ENCODE results near the gene ADGRD1.
"Not testable (repeated sequence)": the region's sequence is repeated elsewhere in the genome, so short reads cannot be mapped to it uniquely, and the experiment has no call there.

ADGRD1 gene

GRCh38 chr12:131108177-131108955, 154.7 kb downstream of the ADGRD1 start:
- DNase-seq, result no peak

- DNase-seq, result no peak
These were observed 157.7 kb downstream of the ADGRD1 start for GRCh38 chr12:131111446-131111845.

- DNase-seq, result no peak
These were observed 158.3 kb downstream of the ADGRD1 start for GRCh38 chr12:131112021-131112420.

GRCh38 chr12:131112700-131113290, 159.1 kb downstream of the ADGRD1 start:
- no peak for DNase-seq

- no peak for DNase-seq
These were observed 160.0 kb downstream of the ADGRD1 start for GRCh38 chr12:131113568-131114270.

- no peak for DNase-seq
These were observed 160.6 kb downstream of the ADGRD1 start for GRCh38 chr12:131114271-131114670.

GRCh38 chr12:131114942-131115584, 161.4 kb downstream of the ADGRD1 start:
- DNase-seq, result no peak

GRCh38 chr12:131115766-131116467, 162.2 kb downstream of the ADGRD1 start:
- DNase-seq, result no peak

GRCh38 chr12:131116468-131117117, 162.9 kb downstream of the ADGRD1 start:
- DNase-seq, result no peak

GRCh38 chr12:131117438-131118245, 163.9 kb downstream of the ADGRD1 start:
- DNase-seq, result no peak

- DNase-seq, result no peak
These were observed 164.7 kb downstream of the ADGRD1 start for GRCh38 chr12:131118371-131118770.

- not testable (repeated sequence) for DNase-seq
These were observed 165.6 kb downstream of the ADGRD1 start for GRCh38 chr12:131119345-131119744.

- DNase-seq, result no peak
These were observed 166.2 kb downstream of the ADGRD1 start for GRCh38 chr12:131119936-131120335.

- no peak for DNase-seq
These were observed 167.1 kb downstream of the ADGRD1 start for GRCh38 chr12:131120831-131121271.

GRCh38 chr12:131121705-131122405, 168.1 kb downstream of the ADGRD1 start:
- DNase-seq, result no peak

GRCh38 chr12:131122631-131123030, 168.9 kb downstream of the ADGRD1 start:
- no peak for DNase-seq

- no peak for DNase-seq
These were observed 170.1 kb downstream of the ADGRD1 start for GRCh38 chr12:131123817-131124216.

GRCh38 chr12:131124487-131125280, 171.0 kb downstream of the ADGRD1 start:
- no peak for DNase-seq

GRCh38 chr12:131126662-131127173, 173.0 kb downstream of the ADGRD1 start:
- DNase-seq, result no peak

All from bone marrow (tissue), 2 donors.